Pancreas (tissue), 10 donors: ENCODE data around the gene ARF4. TPM values are rescaled to one million over a fixed set of nuclear protein-coding genes. Genes with fewer than 3 reads are reported as not detected.
A peak's percentile ranks its signal among the peaks of the same experiment; 100 is the strongest.

Experiments used
- ATAC-seq, 4 donors: fragments of 200-7000 bp; cut with Tn5 transposase; one replicate each; pipeline versions ENCODE4 v1.8.0 to v1.9.1; 2020; ENCODE audit warnings: mild to moderate bottlenecking in 4 of 4, moderate library complexity in 4 of 4
- DNase-seq, 6 donors: peaks; one replicate each; pipeline ENCODE4 v3.0.0-alpha.2; 2020
- FAIRE-seq: peaks from 2 replicates; lab custom pipeline; 2012; peaks lifted over from hg19 to GRCh38; lab: Jason Lieb, UNC
- H3K27ac ChIP-seq, 4 donors: fragments of 200-600 bp; sonication (generic); 1 replicate in 3 of 4; 2 replicates in 1 of 4; pipeline versions ENCODE4 v1.5.0 to v1.8.0; 2020
- H3K27me3 ChIP-seq, 4 donors: fragments of 200-600 bp; one replicate each; pipeline ENCODE4 v1.8.0; 2021
- H3K36me3 ChIP-seq, 3 donors: fragments of 200-600 bp; sonication (generic) in 1 of 3; one replicate each; pipeline versions ENCODE4 v1.5.0 to v1.8.0; 2020 to 2021
- H3K4me1 ChIP-seq, 3 donors: fragments of 200-600 bp; one replicate each; pipeline ENCODE4 v1.8.0; 2021
- H3K4me3 ChIP-seq, 4 donors: fragments of 200-600 bp; sonication (generic) in 2 of 4; one replicate each; pipeline versions ENCODE4 v1.5.0 to v1.8.0; 2020 to 2021
- H3K9me3 ChIP-seq, 4 donors: fragments of 200-600 bp; one replicate each; pipeline ENCODE4 v1.8.0; 2021
- CTCF ChIP-seq, 4 donors: fragments of 200-600 bp; sonication (generic) in 3 of 4; IDR thresholded peaks; one replicate each; pipeline versions ENCODE4 v1.5.0 to v1.8.0; 2021; ENCODE audit warnings: antibody characterized with exemption in 4 of 4
- WGBS, 2 donors: extraction: QIAGEN DNeasy Blood & Tissue Kit; methylation state at CpG; one replicate each; pipeline ENCODE4 v1.1.7; 2013; 5-methylcytosine and 5-hydroxymethylcytosine counted together
- intact Hi-C, 3 donors: fragments of 100-400 bp; cut with DNase I; formaldehyde crosslinking; loops; one replicate each; pipeline versions ENCODE4 v1.11.1 to v1.14.2; 2022
- polyA plus RNA-seq, 2 donors: library from polyadenylated mRNA; stranded (reverse); fragments of 200-250 nt; gene quantifications; one replicate each; pipeline ENCODE4 v1.2.3, GENCODE V29; 2013
- total RNA-seq, 6 donors: library from RNA; stranded (reverse); fragmentation: NEBNext Ultra II Directional in 4 of 6; extraction: Animal tissue kit (Norgen Biotek cat#: 25700) in 4 of 6; gene quantifications; one replicate each; pipeline versions ENCODE4 v1.2.1 to v1.2.4, GENCODE V29; 2021 to 2023
- donor health status: healthy with polysubstance abuse.
- donor health status: DM: no; HTN: no; CAD: no; lungs with moderate emphysema.
- donor health status: DM: no; HTN: no; CAD: no.
- donor health status: control.
- donor health status: control.
- donor health status: Bipolar disorder and iron deficiency.
- donor health status: DM: yes; HTN: yes; CAD: no.
- donor health status: DM: no; HTN: no; CAD: no.
- donor health status: DM: no; HTN: no; CAD: no.
- donor health status: DM: yes; HTN: yes; CAD: no.

ARF4 gene
- total and polyA plus RNA-seq, 8 donors: 46.1 to 99.9 (median 67.5) TPM

- intact Hi-C loops: no loop called here
- FAIRE-seq (no peak), DNase-seq (no peak), ATAC-seq (no peak)
- Histone ChIP-seq H3K27me3 (no peaks in the 10 kb centered on the region), H3K36me3 (no peaks in the 10 kb centered on the region), H3K4me3 (no peak overlapping the region), H3K4me1 (no peaks in the 10 kb centered on the region), H3K9me3 (no peaks in the 10 kb centered on the region), H3K27ac (no peak overlapping the region)
- TF ChIP-seq CTCF (IDR thresholded peaks at IDR 0.05): no peak
These were observed 8.5 kb upstream of the ARF4 start for GRCh38 chr3:57605683-57606082.

GRCh38 chr3:57604971-57605370, 7.8 kb upstream of the ARF4 start:
- H3K4me3 ChIP-seq: no peak overlapping the region
- H3K9me3 ChIP-seq: no peaks in the 10 kb centered on the region
- H3K27ac ChIP-seq: no peak overlapping the region
- FAIRE-seq: no peak
- ATAC-seq: no peak
- 50 to 67% methylated on average over 2 of the region's 2 CpGs for WGBS, 2 donors
- no peak for TF ChIP-seq CTCF (IDR thresholded peaks at IDR 0.05)
- no peak for DNase-seq
- no peaks in the 10 kb centered on the region for H3K36me3 ChIP-seq
- H3K27me3 ChIP-seq: no peaks in the 10 kb centered on the region
- intact Hi-C loops: no loop called here
- H3K4me1 ChIP-seq: no peaks in the 10 kb centered on the region

- no peak for FAIRE-seq
- H3K27me3 ChIP-seq: no peaks in the 10 kb centered on the region
- no peak overlapping the region for H3K27ac ChIP-seq
- peaks cover 0 to 2% (median 0%) of the 10 kb centered on the region in 3 donors for H3K4me1 ChIP-seq
- H3K9me3 ChIP-seq: no peaks in the 10 kb centered on the region
- TF ChIP-seq CTCF (IDR thresholded peaks at IDR 0.05): no peak
- no peak for DNase-seq
- ATAC-seq: no peak
- no peak overlapping the region for H3K4me3 ChIP-seq
- intact Hi-C loops: no loop called here
- no peaks in the 10 kb centered on the region for H3K36me3 ChIP-seq
- WGBS, 2 donors: 91 to 100% methylated on average over 2 of the region's 2 CpGs
These were observed 3.1 kb upstream of the ARF4 start for GRCh38 chr3:57600195-57600594.

- 35 to 50% methylated on average over 5 of the region's 5 CpGs for WGBS, 2 donors
- H3K4me3 ChIP-seq: peak overlapping the region; percentile 23 to 96 (median 51)
- DNase-seq: no peak
- intact Hi-C loops: no loop called here
- no peak for FAIRE-seq
- no peak for ATAC-seq
- H3K9me3 ChIP-seq: no peaks in the 10 kb centered on the region
- peaks cover 0 to 6% (median 6%) of the 10 kb centered on the region in 3 donors for H3K4me1 ChIP-seq
- no peaks in the 10 kb centered on the region for H3K27me3 ChIP-seq
- peak overlapping the region; percentile 85 to 98 (median 96) for H3K27ac ChIP-seq
- H3K36me3 ChIP-seq: no peaks in the 10 kb centered on the region
- no peak for TF ChIP-seq CTCF (IDR thresholded peaks at IDR 0.05)
These were observed 1.7 kb upstream of the ARF4 start for GRCh38 chr3:57598765-57599360.

- no peaks in the 10 kb centered on the region for H3K36me3 ChIP-seq
- FAIRE-seq: no peak
- TF ChIP-seq CTCF (IDR thresholded peaks at IDR 0.05): no peak
- DNase-seq: peak; percentile 79 to 92 (median 82)
- peak overlapping the region; percentile 96 to 98 (median 97) for H3K27ac ChIP-seq
- H3K9me3 ChIP-seq: no peaks in the 10 kb centered on the region
- peaks cover 0 to 21% (median 17%) of the 10 kb centered on the region in 3 donors for H3K4me1 ChIP-seq
- intact Hi-C loops: no loop called here
- 0% methylated on average over 30 to 31 of the region's 31 CpGs for WGBS, 2 donors
- peak; percentile 52 to 75 (median 66) for ATAC-seq
- H3K4me3 ChIP-seq: peak overlapping the region; percentile 78 to 96 (median 82)
- no peaks in the 10 kb centered on the region for H3K27me3 ChIP-seq
These were observed 533 bp downstream of the ARF4 start for GRCh38 chr3:57596495-57597126.
